ENCODE measurements around the gene UBE2L5. TPM values are rescaled to one million over a fixed set of nuclear protein-coding genes. Genes with fewer than 3 reads are reported as not detected.

The UBE2L5 gene
- total and polyA plus RNA-seq, 3 donors from 2014 or later: 33.4 to 108 (median 36.4) TPM

DNA sequence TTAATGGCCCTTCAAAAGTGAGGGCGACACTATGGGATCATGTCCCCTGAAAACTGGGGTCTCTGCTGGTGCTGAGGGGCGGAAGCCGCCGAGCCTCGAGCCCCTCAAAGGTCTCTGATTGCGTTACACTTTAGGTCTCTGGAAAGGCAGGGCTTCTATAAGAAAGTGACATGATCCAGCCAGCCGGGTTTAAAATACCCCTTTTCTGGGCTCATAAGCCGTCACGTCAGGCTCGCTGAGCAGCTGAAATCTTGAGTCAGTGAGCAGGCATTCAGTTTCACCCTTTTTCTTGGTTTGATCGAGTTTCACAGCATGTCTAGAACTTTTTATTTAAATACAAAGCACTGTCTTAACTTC lies 44.0 kb downstream of the UBE2L5 start:
- Histone ChIP-seq H3K4me1 (peaks cover 19% of the 10 kb centered on the region), H3K27me3 (no peaks in the 10 kb centered on the region), H3K27ac (no peak overlapping the region), H3K9me3 (no peaks in the 10 kb centered on the region), H3K4me3 (peak overlapping the region in 1 of 2 donors; percentile 88), H3K36me3 (ENCODE audit: low read depth, missing control alignments) (no peaks in the 10 kb centered on the region)
- intact Hi-C loops (cut with DNase I; ENCODE audit: low total_unique reads): loop anchor here (10.0 kb wide), 1 partner anchor 148 kb away; the partner anchor contains the start of gene USPL1
- no peak for DNase-seq
- TF ChIP-seq, protein P1, sequence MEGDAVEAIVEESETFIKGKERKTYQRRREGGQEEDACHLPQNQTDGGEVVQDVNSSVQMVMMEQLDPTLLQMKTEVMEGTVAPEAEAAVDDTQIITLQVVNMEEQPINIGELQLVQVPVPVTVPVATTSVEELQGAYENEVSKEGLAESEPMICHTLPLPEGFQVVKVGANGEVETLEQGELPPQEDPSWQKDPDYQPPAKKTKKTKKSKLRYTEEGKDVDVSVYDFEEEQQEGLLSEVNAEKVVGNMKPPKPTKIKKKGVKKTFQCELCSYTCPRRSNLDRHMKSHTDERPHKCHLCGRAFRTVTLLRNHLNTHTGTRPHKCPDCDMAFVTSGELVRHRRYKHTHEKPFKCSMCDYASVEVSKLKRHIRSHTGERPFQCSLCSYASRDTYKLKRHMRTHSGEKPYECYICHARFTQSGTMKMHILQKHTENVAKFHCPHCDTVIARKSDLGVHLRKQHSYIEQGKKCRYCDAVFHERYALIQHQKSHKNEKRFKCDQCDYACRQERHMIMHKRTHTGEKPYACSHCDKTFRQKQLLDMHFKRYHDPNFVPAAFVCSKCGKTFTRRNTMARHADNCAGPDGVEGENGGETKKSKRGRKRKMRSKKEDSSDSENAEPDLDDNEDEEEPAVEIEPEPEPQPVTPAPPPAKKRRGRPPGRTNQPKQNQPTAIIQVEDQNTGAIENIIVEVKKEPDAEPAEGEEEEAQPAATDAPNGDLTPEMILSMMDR (IDR thresholded peaks at IDR 0.05): no peak
- no peak for TF ChIP-seq POLR2A (IDR thresholded peaks at IDR 0.05)
- WGBS, 2 donors: 5 to 11% methylated on average over 11 of the region's 11 CpGs

GRCh38 chr13:30466841-30467252 lies 44.6 kb downstream of the UBE2L5 start:
- TF ChIP-seq, protein P1 (IDR thresholded peaks at IDR 0.05): no peak
- no peak for TF ChIP-seq POLR2A (IDR thresholded peaks at IDR 0.05)
- no peak for DNase-seq
- no peaks in the 10 kb centered on the region for H3K36me3 ChIP-seq (ENCODE audit: low read depth, missing control alignments)
- 37 to 46% methylated on average over 4 of the region's 4 CpGs for WGBS, 2 donors
- H3K4me1 ChIP-seq: peaks cover 16% of the 10 kb centered on the region
- H3K4me3 ChIP-seq: no peak overlapping the region
- intact Hi-C loops (cut with DNase I; ENCODE audit: low total_unique reads): loop anchor here (10.0 kb wide), 1 partner anchor 148 kb away; the partner anchor contains the start of gene USPL1
- H3K9me3 ChIP-seq: no peaks in the 10 kb centered on the region
- H3K27me3 ChIP-seq: no peaks in the 10 kb centered on the region
- no peak overlapping the region for H3K27ac ChIP-seq

GRCh38 chr13:30473675-30474074 lies 51.4 kb downstream of the UBE2L5 start:
- H3K9me3 ChIP-seq: no peaks in the 10 kb centered on the region
- H3K4me3 ChIP-seq: no peak overlapping the region
- TF ChIP-seq POLR2A (IDR thresholded peaks at IDR 0.05): no peak
- TF ChIP-seq, protein P1 (IDR thresholded peaks at IDR 0.05): no peak
- no peak overlapping the region for H3K27ac ChIP-seq
- DNase-seq: no peak
- peaks cover 5% of the 10 kb centered on the region for H3K4me1 ChIP-seq
- no peaks in the 10 kb centered on the region for H3K36me3 ChIP-seq (ENCODE audit: low read depth, missing control alignments)
- H3K27me3 ChIP-seq: no peaks in the 10 kb centered on the region
- intact Hi-C loops (cut with DNase I; ENCODE audit: low total_unique reads): no loop called here
- WGBS, 2 donors: 88 to 98% methylated on average over 1 of the region's 1 CpG

DNA sequence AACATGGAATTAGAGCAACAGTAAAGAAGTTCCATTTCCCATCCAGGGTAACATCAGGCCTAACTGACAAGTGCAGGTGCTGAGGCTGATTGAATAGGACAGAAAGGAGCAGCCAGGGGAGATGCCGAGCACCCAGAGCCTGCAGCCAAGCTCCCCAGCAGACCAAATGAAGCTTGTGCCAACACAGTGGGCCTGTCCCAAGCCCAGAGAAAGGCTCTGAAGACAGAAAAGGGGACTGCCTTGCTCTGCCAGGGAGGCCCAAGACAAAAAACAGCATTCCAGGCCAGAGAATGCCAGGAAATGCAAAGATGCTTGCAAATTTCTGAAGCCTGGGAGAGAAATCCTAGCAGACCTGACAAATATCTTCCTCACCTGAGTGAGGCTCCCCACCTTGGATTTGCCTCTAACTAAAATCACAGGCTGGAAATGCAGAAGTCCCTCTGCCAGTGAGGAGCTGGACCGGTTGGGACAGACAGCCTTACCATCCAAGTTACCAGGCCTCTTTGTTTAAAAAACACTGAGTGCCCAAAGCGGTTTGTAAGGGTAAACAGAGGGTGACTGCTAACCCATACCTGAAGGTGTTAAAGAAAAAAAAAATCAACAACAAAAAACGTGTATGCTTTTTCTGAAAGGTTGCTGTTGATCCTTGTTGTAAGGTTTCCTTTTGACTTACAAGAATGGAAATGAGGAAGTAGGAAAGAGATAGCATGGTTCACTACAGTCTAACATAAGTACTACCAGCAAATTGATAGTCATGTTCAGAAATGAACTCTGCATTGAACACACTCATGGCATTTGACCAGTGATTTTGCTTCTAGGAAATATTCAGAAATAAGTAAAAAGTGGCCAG lies 55.3 kb downstream of the UBE2L5 start:
- H3K4me3 ChIP-seq: no peak overlapping the region
- no peak for DNase-seq
- H3K27me3 ChIP-seq: no peaks in the 10 kb centered on the region
- peaks cover 5% of the 10 kb centered on the region for H3K4me1 ChIP-seq
- no peaks in the 10 kb centered on the region for H3K9me3 ChIP-seq
- H3K27ac ChIP-seq: no peak overlapping the region
- H3K36me3 ChIP-seq (ENCODE audit: low read depth, missing control alignments): no peaks in the 10 kb centered on the region
- WGBS, 2 donors: 79 to 82% methylated on average over 4 of the region's 4 CpGs
- TF ChIP-seq POLR2A (IDR thresholded peaks at IDR 0.05): no peak
- TF ChIP-seq, protein P1 (IDR thresholded peaks at IDR 0.05): no peak
- intact Hi-C loops (cut with DNase I; ENCODE audit: low total_unique reads): no loop called here

Other genes starting within 250 kb of the UBE2L5 start
- 10 to 100 TPM; 19.0 to 20.1 TPM for gene KATNAL1, start 114.9 kb upstream of the UBE2L5 start, total RNA-seq
- 40.5 TPM for gene KATNAL1, start 114.9 kb upstream of the UBE2L5 start, polyA plus RNA-seq (ENCODE audit: insufficient read depth, low read depth, low replicate concordance)
- gene HMGB1, start 43.4 kb downstream of the UBE2L5 start, total RNA-seq: 100 to 1,000 TPM; 285 to 298 TPM
- 256 TPM for gene HMGB1, start 43.4 kb downstream of the UBE2L5 start, polyA plus RNA-seq (ENCODE audit: insufficient read depth, low read depth, low replicate concordance)
- gene USPL1, start 195.4 kb downstream of the UBE2L5 start, total RNA-seq: 10 to 100 TPM; 36.0 to 52.0 TPM
- gene USPL1, start 195.4 kb downstream of the UBE2L5 start, polyA plus RNA-seq (ENCODE audit: insufficient read depth, low read depth, low replicate concordance): 36.4 TPM

All from testis (tissue), 3 donors.